ENCODE measurements around the gene EFHB. TPM values are rescaled to one million over a fixed set of nuclear protein-coding genes. Genes with fewer than 3 reads are reported as not detected.
"Not testable (repeated sequence)": the region's sequence is repeated elsewhere in the genome, so short reads cannot be mapped to it uniquely, and the experiment has no call there.

EFHB gene
- polyA plus RNA-seq, 1 experiment: 0.24 TPM

GRCh38 chr3:19901337-19901736, 32.7 kb downstream of the EFHB start:
- CTCF ChIA-PET: interaction anchor here (0.6 to 1.7 kb wide), 2 partner anchors 13 to 15 kb away, joined by 3 to 6 read pairs; no protein-coding TSS in a partner anchor

GRCh38 chr3:19899833-19900232, 34.2 kb downstream of the EFHB start:
- POLR2A ChIA-PET; H3K27me3 ChIP-seq (ENCODE audit: control insufficient read depth, insufficient read depth, low read length); H3K9me3 ChIP-seq (ENCODE audit: control insufficient read depth, insufficient read depth, low read length); H3K27ac ChIP-seq (ENCODE audit: low read depth, low read length); H3K4me3 ChIP-seq (ENCODE audit: low read depth, low read length); DNase-seq (ENCODE audit: low read depth, low spot score): not testable (repeated sequence)
- CTCF ChIA-PET: interaction anchor here (1.3 to 3.5 kb wide), 3 partner anchors 13 to 34 kb away, joined by 3 to 14 read pairs (median 12); no protein-coding TSS in a partner anchor

More at GRCh38 chr3:19901337-19901736, 32.7 kb downstream of the EFHB start:
- Histone ChIP-seq H3K27me3 (ENCODE audit: control insufficient read depth, insufficient read depth, low read length) (no peaks in the 10 kb centered on the region), H3K4me3 (ENCODE audit: low read depth, low read length) (no peak overlapping the region), H3K9me3 (ENCODE audit: control insufficient read depth, insufficient read depth, low read length) (no peaks in the 10 kb centered on the region), H3K27ac (ENCODE audit: low read depth, low read length) (no peak overlapping the region)
- POLR2A ChIA-PET: no interaction called here
- DNase-seq (ENCODE audit: low read depth, low spot score): no peak
- no peak for TF ChIP-seq CTCF (IDR thresholded peaks at IDR 0.05; ENCODE audit: low read depth, low read length)

- no peak for TF ChIP-seq CTCF (IDR thresholded peaks at IDR 0.05; ENCODE audit: low read depth, low read length)
- Histone ChIP-seq H3K27me3 (ENCODE audit: control insufficient read depth, insufficient read depth, low read length) (no peaks in the 10 kb centered on the region), H3K4me3 (ENCODE audit: low read depth, low read length) (no peak overlapping the region), H3K9me3 (ENCODE audit: control insufficient read depth, insufficient read depth, low read length) (no peaks in the 10 kb centered on the region), H3K27ac (ENCODE audit: low read depth, low read length) (no peak overlapping the region)
- no peak for DNase-seq (ENCODE audit: low read depth, low spot score)
- ChIA-PET POLR2A (interaction anchor here (0.6 to 2.1 kb wide), 3 partner anchors 10 to 287 kb away, joined by 3 to 10 read pairs (median 3); no protein-coding TSS in a partner anchor), CTCF (interaction anchor here (1.1 to 3.5 kb wide), 4 partner anchors 13 to 36 kb away, joined by 3 to 14 read pairs (median 8); no protein-coding TSS in a partner anchor)
Observed at GRCh38 chr3:19899264-19899663, 34.8 kb downstream of the EFHB start.

GRCh38 chr3:19898721-19899120, 35.3 kb downstream of the EFHB start:
- DNase-seq (ENCODE audit: low read depth, low spot score): no peak
- H3K27ac ChIP-seq (ENCODE audit: low read depth, low read length): no peak overlapping the region
- CTCF ChIA-PET: interaction anchor here (1.1 to 3.5 kb wide), 5 partner anchors 10 to 36 kb away, joined by 3 to 14 read pairs (median 6); no protein-coding TSS in a partner anchor
- POLR2A ChIA-PET: interaction anchor here (0.6 to 2.1 kb wide), 3 partner anchors 10 to 288 kb away, joined by 3 to 10 read pairs (median 3); no protein-coding TSS in a partner anchor
- TF ChIP-seq CTCF (IDR thresholded peaks at IDR 0.05; ENCODE audit: low read depth, low read length): no peak
- no peak overlapping the region for H3K4me3 ChIP-seq (ENCODE audit: low read depth, low read length)
- no peaks in the 10 kb centered on the region for H3K27me3 ChIP-seq (ENCODE audit: control insufficient read depth, insufficient read depth, low read length)
- H3K9me3 ChIP-seq (ENCODE audit: control insufficient read depth, insufficient read depth, low read length): no peaks in the 10 kb centered on the region

GRCh38 chr3:19891740-19892139, 42.3 kb downstream of the EFHB start:
- POLR2A ChIA-PET: no interaction called here
- H3K4me3 ChIP-seq (ENCODE audit: low read depth, low read length): no peak overlapping the region
- no peaks in the 10 kb centered on the region for H3K9me3 ChIP-seq (ENCODE audit: control insufficient read depth, insufficient read depth, low read length)
- no peak for DNase-seq (ENCODE audit: low read depth, low spot score)
- no peak overlapping the region for H3K27ac ChIP-seq (ENCODE audit: low read depth, low read length)
- H3K27me3 ChIP-seq (ENCODE audit: control insufficient read depth, insufficient read depth, low read length): no peaks in the 10 kb centered on the region
- no peak for TF ChIP-seq CTCF (IDR thresholded peaks at IDR 0.05; ENCODE audit: low read depth, low read length)
- CTCF ChIA-PET: interaction anchor here (1.9 kb wide), 1 partner anchor 25 kb away, joined by 9 read pairs; no protein-coding TSS in a partner anchor
